Neural cell (in vitro differentiated cells): Measurements from ENCODE around the gene COL23A1. TPM values are rescaled to one million over a fixed set of nuclear protein-coding genes. Genes with fewer than 3 reads are reported as not detected.

Source experiments
- H2AFZ ChIP-seq: fragments of 200-600, 300-800 bp; sonication (generic), shearing (Covaris generic); 2 replicates; pipeline ENCODE4 v1.6.0; 2014; ENCODE audit warnings: low read depth, mild to moderate bottlenecking, antibody characterized with exemption, low read length, moderate library complexity
- H3F3A ChIP-seq: fragments of 200-600 bp; shearing (Covaris generic); 2 replicates; pipeline ENCODE4 v1.6.1; 2016; ENCODE audit warnings: mild to moderate bottlenecking, moderate library complexity, mixed read lengths, antibody characterized with exemption, low read length; ENCODE audit not compliant: insufficient read depth, poor library complexity, severe bottlenecking
- H3K27ac ChIP-seq: fragments of 200-600, 300-800 bp; sonication (generic), shearing (Covaris generic); 2 replicates; pipeline ENCODE4 v1.5.1; 2014; ENCODE audit warnings: mild to moderate bottlenecking, low read length, moderate library complexity
- H3K27me3 ChIP-seq: fragments of 300-800, 200-600 bp; sonication (generic), shearing (Covaris generic); 2 replicates; pipeline ENCODE4 v1.6.0; 2014; ENCODE audit warnings: mild to moderate bottlenecking, low read depth, low read length, moderate library complexity; ENCODE audit not compliant: insufficient read depth
- H3K36me3 ChIP-seq: fragments of 300-800, 200-600 bp; sonication (generic), shearing (Covaris generic); 2 replicates; pipeline ENCODE4 v1.5.1; 2014; ENCODE audit warnings: mild to moderate bottlenecking, antibody characterized with exemption, low read length, moderate library complexity; ENCODE audit not compliant: insufficient read depth
- H3K4me2 ChIP-seq: fragments of 300-800, 200-600 bp; sonication (generic), shearing (Covaris generic); 2 replicates; pipeline ENCODE4 v1.6.0; 2014; ENCODE audit warnings: mild to moderate bottlenecking, low read length
- H3K4me3 ChIP-seq: fragments of 300-800, 200-600 bp; sonication (generic), shearing (Covaris generic); 2 replicates; pipeline ENCODE4 v1.5.1; 2014; ENCODE audit warnings: mild to moderate bottlenecking, low read length, moderate library complexity
- H3K79me2 ChIP-seq: fragments of 200-600 bp; shearing (Covaris generic); replicated peaks from 2 replicates; pipeline ENCODE4 v1.6.0; 2014; ENCODE audit warnings: mild to moderate bottlenecking, low read length, moderate library complexity; ENCODE audit not compliant: insufficient read depth
- H3K9ac ChIP-seq: fragments of 300-800, 200-600 bp; sonication (generic), shearing (Covaris generic); 2 replicates; pipeline ENCODE4 v1.6.1; 2016; ENCODE audit warnings: mild to moderate bottlenecking, low read length, mixed read lengths
- H3K9me2 ChIP-seq: fragments of 200-600 bp; shearing (Covaris generic); 2 replicates; pipeline ENCODE4 v1.6.1; 2016; ENCODE audit warnings: mild to moderate bottlenecking, low read length, mixed read lengths; ENCODE audit not compliant: insufficient read depth
- H3K9me3 ChIP-seq: fragments of 200-600, 300-800 bp; sonication (generic), shearing (Covaris generic); 2 replicates; pipeline ENCODE4 v1.6.1; 2016; ENCODE audit warnings: mild to moderate bottlenecking, mixed run types, low read length, moderate library complexity, mixed read lengths
- H4K20me1 ChIP-seq: fragments of 200-600 bp; shearing (Covaris generic); 2 replicates; pipeline ENCODE4 v1.6.1; 2016; ENCODE audit warnings: mild to moderate bottlenecking, mixed run types; ENCODE audit not compliant: insufficient read depth
- CTCF ChIP-seq: fragments of 450-650 bp; IDR thresholded peaks from 2 replicates; pipeline ENCODE4 v1.5.1; 2014; ENCODE audit warnings: antibody characterized with exemption, mild to moderate bottlenecking, moderate library complexity; ENCODE audit not compliant: poor library complexity, severe bottlenecking
- EP300 ChIP-seq: fragments of 450-650 bp; conservative IDR thresholded peaks from 2 replicates; pipeline ENCODE4 v1.6.1; 2014; ENCODE audit warnings: antibody characterized with exemption, mild to moderate bottlenecking, moderate library complexity; ENCODE audit not compliant: poor library complexity, severe bottlenecking
- EZH2 ChIP-seq: fragments of 200-600, 300-800 bp; shearing (Covaris generic), sonication (generic); IDR thresholded peaks from 2 replicates; pipeline ENCODE4 v1.6.1; 2014; ENCODE audit warnings: antibody characterized with exemption, low read length, borderline replicate concordance, mild to moderate bottlenecking; ENCODE audit not compliant: insufficient read depth, poor library complexity, severe bottlenecking
- MXI1 ChIP-seq: fragments of 450-650 bp; conservative IDR thresholded peaks from 2 replicates; pipeline ENCODE4 v1.6.1; 2014; ENCODE audit warnings: antibody characterized with exemption, mild to moderate bottlenecking; ENCODE audit not compliant: poor library complexity, severe bottlenecking
- POLR2AphosphoS5 ChIP-seq: IDR thresholded peaks from 2 replicates; pipeline ENCODE4 v1.6.1; 2012
- RAD21 ChIP-seq: fragments of 450-650 bp; conservative IDR thresholded peaks from 2 replicates; pipeline ENCODE4 v1.6.1; 2014; ENCODE audit warnings: antibody characterized with exemption, mild to moderate bottlenecking, moderate library complexity
- REST ChIP-seq: IDR thresholded peaks from 2 replicates; pipeline ENCODE4 v1.6.1; 2012; ENCODE audit warnings: borderline replicate concordance
- SMC3 ChIP-seq: fragments of 450-650 bp; conservative IDR thresholded peaks from 2 replicates; pipeline ENCODE4 v1.6.1; 2014; ENCODE audit warnings: antibody characterized with exemption, mild to moderate bottlenecking, moderate library complexity; ENCODE audit not compliant: poor library complexity
- TAF1 ChIP-seq: IDR thresholded peaks from 2 replicates; pipeline ENCODE4 v1.6.1; 2012; ENCODE audit warnings: low read depth
- polyA plus RNA-seq: library from polyadenylated mRNA; depleted of rRNA; stranded (reverse); fragments of >200 nt; gene quantifications from 2 replicates; pipeline ENCODE4 v1.2.3, GENCODE V29; 2014

COL23A1 gene
- polyA plus RNA-seq, 1 donor from 2014 or later = not detected

- TF ChIP-seq EP300 (no peak), SMC3 (no peak), RAD21 (no peak), TAF1 (no peak), EZH2 (no peak)
- H3K36me3 ChIP-seq = no peaks in the 10 kb centered on the region
Observed at GRCh38 chr5:178632285-178632684, 42.1 kb upstream of the COL23A1 start.

GRCh38 chr5:178630951-178631350, 40.8 kb upstream of the COL23A1 start:
- Histone ChIP-seq H3K4me2 (no peak overlapping the region), H4K20me1 (no peaks in the 10 kb centered on the region), H3K9me3 (no peaks in the 10 kb centered on the region), H3K4me3 (no peak overlapping the region), H2AFZ (no peak overlapping the region), H3K27me3 (no peaks in the 10 kb centered on the region), H3K36me3 (no peaks in the 10 kb centered on the region), H3F3A (peaks cover under 1% of the 10 kb centered on the region), H3K9me2 (no peaks in the 10 kb centered on the region), H3K9ac (no peak overlapping the region), H3K79me2 (no peaks in the 10 kb centered on the region), H3K27ac (no peak overlapping the region)
- no peak for TF ChIP-seq SMC3
- no peak for TF ChIP-seq RAD21
- TF ChIP-seq TAF1 = no peak
- no peak for TF ChIP-seq EZH2
- TF ChIP-seq MXI1 = no peak
- no peak for TF ChIP-seq REST
- TF ChIP-seq CTCF = no peak
- no peak for TF ChIP-seq POLR2AphosphoS5
- TF ChIP-seq EP300 = no peak

More at GRCh38 chr5:178632285-178632684, 42.1 kb upstream of the COL23A1 start:
- Histone ChIP-seq H2AFZ (no peak overlapping the region), H3K9ac (no peak overlapping the region), H3K9me2 (no peaks in the 10 kb centered on the region), H3K9me3 (no peaks in the 10 kb centered on the region), H3K27ac (no peak overlapping the region), H4K20me1 (no peaks in the 10 kb centered on the region), H3F3A (no peaks in the 10 kb centered on the region), H3K4me3 (no peak overlapping the region), H3K27me3 (no peaks in the 10 kb centered on the region), H3K79me2 (no peaks in the 10 kb centered on the region), H3K4me2 (no peak overlapping the region)

GRCh38 chr5:178630475-178630930, 40.3 kb upstream of the COL23A1 start:
- Histone ChIP-seq H3K27me3 (no peaks in the 10 kb centered on the region), H2AFZ (no peak overlapping the region), H4K20me1 (no peaks in the 10 kb centered on the region), H3K79me2 (peaks cover 4% of the 10 kb centered on the region), H3K36me3 (no peaks in the 10 kb centered on the region), H3K27ac (no peak overlapping the region), H3K9me2 (no peaks in the 10 kb centered on the region), H3K9ac (no peak overlapping the region), H3K4me2 (no peak overlapping the region), H3K9me3 (no peaks in the 10 kb centered on the region), H3F3A (peaks cover 5% of the 10 kb centered on the region), H3K4me3 (no peak overlapping the region)
- TF ChIP-seq SMC3 = no peak
- no peak for TF ChIP-seq EP300
- no peak for TF ChIP-seq MXI1
- TF ChIP-seq RAD21 = no peak
- TF ChIP-seq CTCF = no peak
- no peak for TF ChIP-seq REST
- TF ChIP-seq EZH2 = no peak
- TF ChIP-seq POLR2AphosphoS5 = no peak
- no peak for TF ChIP-seq TAF1
